GM12878 (cell line): Measurements from ENCODE around the gene ZNF367. TPM values are rescaled to one million over a fixed set of nuclear protein-coding genes. Genes with fewer than 3 reads are reported as not detected.

Source experiments
- ATF2 ChIP-seq: IDR thresholded peaks from 2 replicates; pipeline ENCODE4 v1.6.1; 2012; ENCODE audit warnings: low read length, inconsistent platforms
- CEBPZ ChIP-seq: fragments of 150-350 bp; IDR thresholded peaks from 2 replicates; pipeline ENCODE4 v1.6.1; 2016; ENCODE audit warnings: low read depth, low read length
- CREB1 ChIP-seq: IDR thresholded peaks from 2 replicates; pipeline ENCODE4 v1.6.1; 2012; ENCODE audit warnings: low read depth, mild to moderate bottlenecking, inconsistent platforms
- E4F1 ChIP-seq: fragments of 450-650 bp; IDR thresholded peaks from 2 replicates; pipeline ENCODE4 v1.6.1; 2018; ENCODE audit warnings: borderline replicate concordance, mild to moderate bottlenecking; ENCODE audit not compliant: partially characterized antibody
- EP300 ChIP-seq, 2 experiments: fragments of 150-350 bp in 1 of 2; IDR thresholded peaks; 2 replicates each; pipeline ENCODE4 v1.6.1; 2011 to 2012; ENCODE audit warnings: low read depth in 2 of 2, low read length in 2 of 2, borderline replicate concordance in 1 of 2, improper control_type of control experiment in 1 of 2, inconsistent platforms in 1 of 2; ENCODE audit not compliant: control insufficient read depth in 1 of 2
- ESRRA ChIP-seq: IDR thresholded peaks from 2 replicates; pipeline ENCODE4 v1.6.1; 2012; ENCODE audit warnings: mild to moderate bottlenecking, low read length, improper control_type of control experiment
- EZH2 ChIP-seq: IDR thresholded peaks from 2 replicates; pipeline ENCODE4 v1.6.1; 2012; ENCODE audit warnings: low read depth, mild to moderate bottlenecking, control low read depth, inconsistent platforms, low read length, borderline replicate concordance; ENCODE audit not compliant: control insufficient read depth
- HSF1 ChIP-seq: fragments of 150-350 bp; IDR thresholded peaks from 2 replicates; pipeline ENCODE4 v1.6.1; 2014; ENCODE audit warnings: mild to moderate bottlenecking, low read depth, low read length
- NKRF ChIP-seq: fragments of 450-650 bp; conservative IDR thresholded peaks from 2 replicates; pipeline ENCODE4 v1.6.1; 2017; ENCODE audit warnings: mild to moderate bottlenecking, moderate library complexity
- RAD51 ChIP-seq: fragments of 450-650 bp; IDR thresholded peaks from 2 replicates; pipeline ENCODE4 v1.6.1; 2016; ENCODE audit warnings: moderate library complexity, mild to moderate bottlenecking, inconsistent platforms
- RB1 ChIP-seq: fragments of 450-650 bp; formaldehyde crosslinking; IDR thresholded peaks from 2 replicates; pipeline ENCODE4 v1.6.1; 2017; ENCODE audit warnings: mild to moderate bottlenecking, borderline replicate concordance
- RCOR1 ChIP-seq: conservative IDR thresholded peaks from 2 replicates; pipeline ENCODE4 v1.6.1; 2012; ENCODE audit warnings: low read depth, low read length, improper control_type of control experiment
- SMARCA5 ChIP-seq: fragments of 450-650 bp; IDR thresholded peaks from 2 replicates; pipeline ENCODE4 v1.6.1; 2017; ENCODE audit warnings: mild to moderate bottlenecking
- STAT1 ChIP-seq: fragments of 450-650 bp; conservative IDR thresholded peaks from 2 replicates; pipeline ENCODE4 v1.6.1; 2014; ENCODE audit warnings: antibody characterized with exemption, mild to moderate bottlenecking
- polyA plus RNA-seq, 11 experiments: library from polyadenylated mRNA; depleted of rRNA in 4 of 11; unstranded in 6 of 11; stranded (reverse) in 5 of 11; fragments of >200 nt; fragmentation: Nextera tagmentation in 4 of 11; fragmentation: Illumina TruSeq in 1 of 11; extraction: Ambion mirVana in 4 of 11; extraction: Trizol in 1 of 11; gene quantifications; 1 replicate in 1 of 11; 2 replicates in 10 of 11; pipeline versions ENCODE4 v1.2.1 to v1.2.3, GENCODE V29; 2011 to 2016; ENCODE audit warnings: inconsistent platforms in 2 of 11, missing spikeins in 2 of 11, low read depth in 1 of 11
- total RNA-seq, 4 experiments: library from RNA; depleted of rRNA in 3 of 4; stranded (reverse); fragments of >200 nt in 3 of 4; fragmentation: Illumina TruSeq in 1 of 4; extraction: Trizol in 1 of 4; gene quantifications; 2 replicates each; pipeline versions ENCODE4 v1.2.1 to v1.2.3, GENCODE V29; 2013 to 2021

ZNF367 gene
- total and polyA plus RNA-seq, 10 of the 15 experiments (the other 5 are each of a cell fraction or from before 2014, with no cell fraction given) = 2.9 to 16.3 (median 11.1) TPM

- TF ChIP-seq E4F1 (no peak), ATF2 (no peak), CREB1 (peak; percentile 98), ESRRA (no peak), EZH2 (no peak), HSF1 (no peak), RAD51 (peak; percentile 97), EP300 (IDR thresholded peaks at IDR 0.05; ENCODE audit: borderline replicate concordance in 1 of 2, control insufficient read depth in 1 of 2, low read depth in 2 of 2, low read length in 2 of 2) (0 out of 4 replicates have a peak, but pooled peaks of 1 of the 2 experiments have one; percentile 28), STAT1 (no peak), CEBPZ (no peak), SMARCA5 (no peak), RB1 (peak; percentile 97; the same call in 1 of the 2 replicates), RCOR1 (0 out of 2 replicates have a peak, but pooled peaks have one; percentile 50), NKRF (peak; percentile 88)
Observed at GRCh38 chr9:96417051-96417586, 1.1 kb downstream of the ZNF367 start (continued).
